Nasal cavity respiratory epithelium epithelial cell of viscerocranial mucosa (primary cell): ENCODE data around the gene RBM28. TPM values are rescaled to one million over a fixed set of nuclear protein-coding genes. Genes with fewer than 3 reads are reported as not detected.

Experiments
- total RNA-seq: library from RNA; depleted of rRNA; stranded (reverse); fragments of >200 nt; gene quantifications from 2 replicates; pipeline ENCODE4 v1.2.3, GENCODE V29; 2014

RBM28 gene
- 14.0 and 32.3 TPM in 2 replicates for total RNA-seq

GRCh38 chr7:128343554-128344430, at the start of gene RBM28:
TSS of gene RBM28 (minus strand) at chr7:128343908. CDS start at chr7:128343793, 115 bp downstream.

GRCh38 chr7:128361411-128362379, 18.0 kb upstream of the RBM28 start, which contains the start of gene PRRT4:
TSS of gene PRRT4 (minus strand) at chr7:128361690.

Other genes starting within 250 kb of the RBM28 start
- gene LEP, start 102.6 kb downstream of the RBM28 start, total RNA-seq: under 0.01 and 0.28 TPM in 2 replicates
- 0.21 and 0.68 TPM in 2 replicates for gene PRRT4, start 17.8 kb upstream of the RBM28 start, total RNA-seq
- 35.9 and 89.6 TPM in 2 replicates for gene IMPDH1, start 66.1 kb upstream of the RBM28 start, total RNA-seq
- 21.2 and 22.6 TPM in 2 replicates for gene HILPDA, start 112.0 kb upstream of the RBM28 start, total RNA-seq
- gene METTL2B, start 132.8 kb upstream of the RBM28 start, total RNA-seq: 33.8 and 45.3 TPM in 2 replicates